Fibroblast of lung (primary cell): ENCODE results near the gene TGFB1I1. TPM values are rescaled to one million over a fixed set of nuclear protein-coding genes. Genes with fewer than 3 reads are reported as not detected.
"Not testable (repeated sequence)": the region's sequence is repeated elsewhere in the genome, so short reads cannot be mapped to it uniquely, and the experiment has no call there.

Source experiments
- DNase-seq, 2 donors: peaks; one replicate each; pipeline versions ENCODE4 v3.0.0 to v3.0.0-alpha.2; 2010; ENCODE audit warnings: low read depth in 2 of 2
- H2AFZ ChIP-seq: 2 replicates; pipeline ENCODE4 v1.5.1; 2012; ENCODE audit warnings: low read length, control low read depth, inconsistent platforms
- H3K27ac ChIP-seq: 2 replicates; pipeline ENCODE4 v1.5.1; 2011; ENCODE audit warnings: low read length, control low read depth; ENCODE audit not compliant: insufficient read depth
- H3K27me3 ChIP-seq: 2 replicates; pipeline ENCODE4 v1.5.1; 2011; ENCODE audit warnings: mild to moderate bottlenecking, low read length; ENCODE audit not compliant: control insufficient read depth, insufficient read depth
- H3K36me3 ChIP-seq: 2 replicates; pipeline ENCODE4 v1.5.1; 2011; ENCODE audit warnings: low read length; ENCODE audit not compliant: control insufficient read depth, insufficient read depth
- H3K4me1 ChIP-seq: 2 replicates; pipeline ENCODE4 v1.5.1; 2011; ENCODE audit warnings: low read length; ENCODE audit not compliant: control insufficient read depth, insufficient read depth; ENCODE audit errors: extremely low read depth
- H3K4me2 ChIP-seq: 2 replicates; pipeline ENCODE4 v1.5.1; 2011; ENCODE audit warnings: low read length, control low read depth; ENCODE audit not compliant: insufficient read depth; ENCODE audit errors: extremely low read depth
- H3K4me3 ChIP-seq, 4 experiments: fragments of 200-600 bp in 1 of 4; sonication (generic) in 1 of 4; replicated peaks in 1 of 4; 2 replicates each; pipeline ENCODE4 v1.5.1; 2011 to 2016; ENCODE audit warnings: low read length in 4 of 4, low read depth in 3 of 4, mild to moderate bottlenecking in 3 of 4, control low read depth in 2 of 4, inconsistent platforms in 1 of 4, mixed read lengths in 1 of 4; ENCODE audit not compliant: insufficient read depth in 1 of 4; ENCODE audit errors: control extremely low read depth in 1 of 4
- H3K79me2 ChIP-seq: 2 replicates; pipeline ENCODE4 v1.5.1; 2012; ENCODE audit warnings: mild to moderate bottlenecking, low read length, inconsistent platforms; ENCODE audit not compliant: control insufficient read depth, insufficient read depth
- H3K9ac ChIP-seq: 2 replicates; pipeline ENCODE4 v1.5.1; 2011; ENCODE audit warnings: mild to moderate bottlenecking, low read length, control low read depth; ENCODE audit not compliant: insufficient read depth
- H3K9me3 ChIP-seq: 2 replicates; pipeline ENCODE4 v1.5.1; 2012; ENCODE audit warnings: low read depth, low read length; ENCODE audit not compliant: control insufficient read depth, insufficient read depth
- H4K20me1 ChIP-seq: 2 replicates; pipeline ENCODE4 v1.5.1; 2011; ENCODE audit warnings: low read length; ENCODE audit not compliant: control insufficient read depth, insufficient read depth; ENCODE audit errors: extremely low read depth
- EZH2 ChIP-seq: IDR thresholded peaks from 2 replicates; pipeline ENCODE4 v1.5.1; 2012; ENCODE audit warnings: low read length, control low read depth, mild to moderate bottlenecking; ENCODE audit errors: missing control alignments
- polyA plus RNA-seq, 2 donors: library from polyadenylated mRNA; depleted of rRNA in 1 of 2; stranded (reverse) in 1 of 2; unstranded in 1 of 2; fragments of >200 nt; gene quantifications; 2 replicates each; pipeline ENCODE4 v1.2.1, GENCODE V29; 2011 to 2012; ENCODE audit warnings: missing spikeins in 1 of 2
- total RNA-seq: library from RNA; depleted of rRNA; stranded (reverse); fragments of >200 nt; gene quantifications from 2 replicates; pipeline ENCODE4 v1.2.1, GENCODE V29; 2014
- TF ChIP-seq, protein P1 (sequence below), 2 donors: IDR thresholded peaks in 1 of 2; conservative IDR thresholded peaks in 1 of 2; 1 replicate in 1 of 2; 2 replicates in 1 of 2; pipeline ENCODE4 v1.5.1; 2011 to 2012; ENCODE audit warnings: low read length in 2 of 2, control low read depth in 1 of 2, inconsistent platforms in 1 of 2, low read depth in 1 of 2, mild to moderate bottlenecking in 1 of 2

The TGFB1I1 gene
- total and polyA plus RNA-seq, 2 donors (not counting 1 experiment from before 2014, with no cell fraction given): 46.9 to 94.3 TPM

- TF ChIP-seq, protein P1, sequence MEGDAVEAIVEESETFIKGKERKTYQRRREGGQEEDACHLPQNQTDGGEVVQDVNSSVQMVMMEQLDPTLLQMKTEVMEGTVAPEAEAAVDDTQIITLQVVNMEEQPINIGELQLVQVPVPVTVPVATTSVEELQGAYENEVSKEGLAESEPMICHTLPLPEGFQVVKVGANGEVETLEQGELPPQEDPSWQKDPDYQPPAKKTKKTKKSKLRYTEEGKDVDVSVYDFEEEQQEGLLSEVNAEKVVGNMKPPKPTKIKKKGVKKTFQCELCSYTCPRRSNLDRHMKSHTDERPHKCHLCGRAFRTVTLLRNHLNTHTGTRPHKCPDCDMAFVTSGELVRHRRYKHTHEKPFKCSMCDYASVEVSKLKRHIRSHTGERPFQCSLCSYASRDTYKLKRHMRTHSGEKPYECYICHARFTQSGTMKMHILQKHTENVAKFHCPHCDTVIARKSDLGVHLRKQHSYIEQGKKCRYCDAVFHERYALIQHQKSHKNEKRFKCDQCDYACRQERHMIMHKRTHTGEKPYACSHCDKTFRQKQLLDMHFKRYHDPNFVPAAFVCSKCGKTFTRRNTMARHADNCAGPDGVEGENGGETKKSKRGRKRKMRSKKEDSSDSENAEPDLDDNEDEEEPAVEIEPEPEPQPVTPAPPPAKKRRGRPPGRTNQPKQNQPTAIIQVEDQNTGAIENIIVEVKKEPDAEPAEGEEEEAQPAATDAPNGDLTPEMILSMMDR (conservative IDR thresholded peaks at IDR 0.05 in 1 of 2, IDR thresholded peaks at IDR 0.05 in 1 of 2; ENCODE audit: low read depth in 1 of 2, low read length in 2 of 2): no peak
- no peak for TF ChIP-seq EZH2
- no peaks in the 10 kb centered on the region for H4K20me1 ChIP-seq
These were observed 31.0 kb downstream of the TGFB1I1 start for GRCh38 chr16:31502981-31503380.

GRCh38 chr16:31503555-31503954, 31.6 kb downstream of the TGFB1I1 start:
- H3K4me2 ChIP-seq: not testable (repeated sequence)

More at GRCh38 chr16:31502981-31503380, 31.0 kb downstream of the TGFB1I1 start:
- H3K4me2 ChIP-seq: no peak overlapping the region
- H2AFZ ChIP-seq: no peak overlapping the region
- no peak overlapping the region for H3K4me3 ChIP-seq
- peak; percentile 25 to 75 for DNase-seq
- H3K27me3 ChIP-seq: no peaks in the 10 kb centered on the region
- H3K9me3 ChIP-seq: no peaks in the 10 kb centered on the region
- H3K4me1 ChIP-seq: no peaks in the 10 kb centered on the region
- no peak overlapping the region for H3K9ac ChIP-seq
- peaks cover 16% of the 10 kb centered on the region for H3K36me3 ChIP-seq
- no peak overlapping the region for H3K27ac ChIP-seq
- peaks cover 13% of the 10 kb centered on the region for H3K79me2 ChIP-seq

DNA sequence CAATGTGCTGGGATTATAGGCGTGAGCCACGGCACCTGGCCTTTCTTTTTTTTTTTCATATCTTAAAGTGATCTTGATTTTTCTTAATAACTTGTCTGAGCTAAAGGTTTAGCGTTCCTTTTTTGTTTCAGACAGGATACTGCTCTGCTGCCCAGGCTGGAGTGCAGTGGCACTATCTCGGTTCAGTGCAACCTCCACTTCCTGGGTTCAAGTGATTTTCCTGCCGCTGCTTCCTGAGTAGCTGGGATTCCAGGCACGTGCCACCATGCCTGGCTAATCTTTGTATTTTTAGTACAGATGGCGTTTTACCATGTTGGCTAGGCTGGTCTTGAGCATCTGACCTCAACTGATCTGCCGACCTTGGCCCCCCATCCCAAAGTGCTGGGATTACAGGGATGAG, 32.2 kb downstream of the TGFB1I1 start:
- TF ChIP-seq, protein P1 (conservative IDR thresholded peaks at IDR 0.05 in 1 of 2, IDR thresholded peaks at IDR 0.05 in 1 of 2; ENCODE audit: low read depth in 1 of 2, low read length in 2 of 2): no peak
- no peak for TF ChIP-seq EZH2

More at GRCh38 chr16:31503555-31503954, 31.6 kb downstream of the TGFB1I1 start:
- not testable (repeated sequence) for H3K4me3 ChIP-seq, H2AFZ ChIP-seq, H3K9ac ChIP-seq, H3K27me3 ChIP-seq, H3K9me3 ChIP-seq, DNase-seq, H3K27ac ChIP-seq, H4K20me1 ChIP-seq, H3K4me1 ChIP-seq
- peaks cover 13% of the 10 kb centered on the region for H3K36me3 ChIP-seq
- H3K79me2 ChIP-seq: peaks cover 15% of the 10 kb centered on the region

More for the DNA sequence above, 32.2 kb downstream of the TGFB1I1 start:
- H2AFZ ChIP-seq: no peak overlapping the region
- DNase-seq: no peak
- H3K27me3 ChIP-seq: no peaks in the 10 kb centered on the region
- no peaks in the 10 kb centered on the region for H3K4me1 ChIP-seq
- H4K20me1 ChIP-seq: no peaks in the 10 kb centered on the region
- H3K4me3 ChIP-seq: no peak overlapping the region
- no peak overlapping the region for H3K9ac ChIP-seq
- H3K27ac ChIP-seq: no peak overlapping the region
- no peaks in the 10 kb centered on the region for H3K9me3 ChIP-seq
- peaks cover 8% of the 10 kb centered on the region for H3K36me3 ChIP-seq
- H3K79me2 ChIP-seq: peaks cover 15% of the 10 kb centered on the region
- H3K4me2 ChIP-seq: no peak overlapping the region
